IMR-90 (cell line): Measurements from ENCODE around the gene CATSPERE. TPM values are rescaled to one million over a fixed set of nuclear protein-coding genes. Genes with fewer than 3 reads are reported as not detected.
A peak's percentile ranks its signal among the peaks of the same experiment; 100 is the strongest.

Source experiments
- ATAC-seq: fragments of 200-7000 bp; cut with Tn5 transposase; 2 replicates; pipeline ENCODE4 v1.9.1; 2020; ENCODE audit warnings: low read depth, mild to moderate bottlenecking, moderate library complexity
- BruUV-seq: library from RNA; stranded (reverse); fragments of 400-500 nt; replicated peaks from 2 replicates; lab custom pipeline; 2021; lab: Mats Ljungman, UMichigan
- CTCF ChIA-PET: fragments of 300-600 bp; formaldehyde crosslinking; extraction: SDS; loops from one replicate; lab custom pipeline; 2021; ENCODE audit warnings: antibody characterized with exemption; lab: Yijun Ruan, JAX
- POLR2A ChIA-PET: fragments of 300-600 bp; sonication (Branson Sonifier 250); formaldehyde crosslinking; loops from one replicate; lab custom pipeline; 2022; ENCODE audit warnings: antibody characterized with exemption; ENCODE audit not compliant: unreplicated experiment; lab: Charles Lee
- DNase-seq: peaks from one replicate; pipeline ENCODE4 v3.0.0; 2013
- H2AFZ ChIP-seq: replicated peaks from 2 replicates; pipeline ENCODE3; 2013; ENCODE audit warnings: low read length, mild to moderate bottlenecking; ENCODE audit not compliant: poor library complexity
- H2AK5ac ChIP-seq: 2 replicates; pipeline ENCODE4 v1.6.1; 2013; ENCODE audit warnings: low read depth, low read length, inconsistent platforms
- H2AK9ac ChIP-seq: replicated peaks from 2 replicates; pipeline ENCODE3; 2013; ENCODE audit warnings: mild to moderate bottlenecking, low read depth, low read length, moderate library complexity; ENCODE audit not compliant: poor library complexity
- H2BK120ac ChIP-seq: 2 replicates; pipeline ENCODE4 v1.6.1; 2013; ENCODE audit warnings: low read depth, low read length, inconsistent platforms
- H2BK15ac ChIP-seq: 3 replicates; pipeline ENCODE4 v1.6.1; 2013; ENCODE audit warnings: low read depth, low read length, inconsistent platforms
- H2BK20ac ChIP-seq: 2 replicates; pipeline ENCODE4 v1.6.1; 2013; ENCODE audit warnings: low read depth, mild to moderate bottlenecking, inconsistent platforms, low read length, moderate library complexity
- H2BK5ac ChIP-seq: 2 replicates; pipeline ENCODE4 v1.6.1; 2013; ENCODE audit warnings: mild to moderate bottlenecking, low read depth, low read length, inconsistent platforms; ENCODE audit not compliant: poor library complexity, severe bottlenecking
- H3K14ac ChIP-seq: replicated peaks from 2 replicates; pipeline ENCODE4 v1.6.1; 2013; ENCODE audit warnings: low read depth, low read length, inconsistent platforms
- H3K18ac ChIP-seq: 2 replicates; pipeline ENCODE4 v1.6.1; 2013; ENCODE audit warnings: low read depth, low read length, control low read depth
- H3K23ac ChIP-seq: 2 replicates; pipeline ENCODE4 v1.6.1; 2013; ENCODE audit warnings: low read depth, low read length, inconsistent platforms
- H3K27ac ChIP-seq: 2 replicates; pipeline ENCODE4 v1.5.1; 2013; ENCODE audit warnings: mild to moderate bottlenecking, control low read depth, low read length; ENCODE audit not compliant: insufficient read depth
- H3K27me3 ChIP-seq: 2 replicates; pipeline ENCODE4 v1.6.1; 2013; ENCODE audit warnings: low read length; ENCODE audit not compliant: control insufficient read depth, insufficient read depth
- H3K36me3 ChIP-seq: 2 replicates; pipeline ENCODE4 v1.6.1; 2013; ENCODE audit warnings: low read length, mixed read lengths; ENCODE audit not compliant: control insufficient read depth, insufficient read depth
- H3K4ac ChIP-seq: 2 replicates; pipeline ENCODE4 v1.6.1; 2013; ENCODE audit warnings: low read depth, low read length, inconsistent platforms
- H3K4me1 ChIP-seq: 2 replicates; pipeline ENCODE4 v1.6.1; 2013; ENCODE audit warnings: low read length, mixed read lengths; ENCODE audit not compliant: control insufficient read depth, insufficient read depth
- H3K4me2 ChIP-seq: 2 replicates; pipeline ENCODE4 v1.6.1; 2013; ENCODE audit warnings: low read depth, mild to moderate bottlenecking, control low read depth, low read length, moderate library complexity
- H3K4me3 ChIP-seq: 2 replicates; pipeline ENCODE4 v1.5.1; 2013; ENCODE audit warnings: low read depth, mild to moderate bottlenecking, control low read depth, low read length, moderate library complexity; ENCODE audit not compliant: insufficient read depth
- H3K56ac ChIP-seq: 2 replicates; pipeline ENCODE4 v1.6.1; 2013; ENCODE audit warnings: low read length, inconsistent platforms; ENCODE audit not compliant: insufficient read depth; ENCODE audit errors: extremely low read depth
- H3K79me1 ChIP-seq, 2 experiments: 2 replicates each; pipeline ENCODE4 v1.6.1; 2013; ENCODE audit warnings: low read length in 2 of 2, inconsistent platforms in 1 of 2, low read depth in 1 of 2
- H3K9ac ChIP-seq: 2 replicates; pipeline ENCODE4 v1.6.1; 2013; ENCODE audit warnings: low read depth, low read length, control low read depth
- H3K9me1 ChIP-seq: 2 replicates; pipeline ENCODE4 v1.6.1; 2013; ENCODE audit warnings: low read length, inconsistent platforms; ENCODE audit not compliant: insufficient read depth
- H3K9me3 ChIP-seq: 2 replicates; pipeline ENCODE4 v1.6.1; 2013; ENCODE audit warnings: low read length; ENCODE audit not compliant: control insufficient read depth, insufficient read depth
- H4K20me1 ChIP-seq: 2 replicates; pipeline ENCODE4 v1.6.1; 2013; ENCODE audit warnings: low read length, inconsistent platforms; ENCODE audit not compliant: insufficient read depth
- H4K5ac ChIP-seq: 2 replicates; pipeline ENCODE4 v1.6.1; 2013; ENCODE audit warnings: mild to moderate bottlenecking, low read depth, low read length, control low read depth
- H4K8ac ChIP-seq, 2 experiments: 2 replicates each; pipeline ENCODE4 v1.6.1; 2013; ENCODE audit warnings: low read depth in 2 of 2, low read length in 2 of 2, control low read depth in 1 of 2, inconsistent platforms in 1 of 2
- H4K91ac ChIP-seq: 2 replicates; pipeline ENCODE4 v1.6.1; 2013; ENCODE audit warnings: low read depth, low read length, inconsistent platforms; ENCODE audit not compliant: insufficient read depth
- BHLHE40 ChIP-seq: fragments of 150-350 bp; IDR thresholded peaks from 2 replicates; pipeline ENCODE4 v1.6.1; 2016; ENCODE audit warnings: mild to moderate bottlenecking, low read depth, low read length
- CHD1 ChIP-seq: IDR thresholded peaks from 2 replicates; pipeline ENCODE4 v1.6.1; 2012; ENCODE audit warnings: low read depth, low read length, improper control_type of control experiment
- FOS ChIP-seq: fragments of 150-350 bp; IDR thresholded peaks from 2 replicates; pipeline ENCODE4 v1.6.1; 2016; ENCODE audit warnings: low read depth, low read length
- MAFK ChIP-seq: IDR thresholded peaks from 2 replicates; pipeline ENCODE4 v1.6.1; 2012; ENCODE audit warnings: low read depth, low read length, improper control_type of control experiment
- MAZ ChIP-seq: IDR thresholded peaks from 2 replicates; pipeline ENCODE4 v1.6.1; 2012; ENCODE audit warnings: low read depth, mild to moderate bottlenecking, low read length, improper control_type of control experiment, moderate library complexity, borderline replicate concordance
- MXI1 ChIP-seq: IDR thresholded peaks from 2 replicates; pipeline ENCODE4 v1.6.1; 2012; ENCODE audit warnings: low read depth, mild to moderate bottlenecking, low read length, moderate library complexity, borderline replicate concordance
- NFE2L2 ChIP-seq: fragments of 150-350 bp; IDR thresholded peaks from 2 replicates; pipeline ENCODE4 v1.6.1; 2016; ENCODE audit warnings: low read depth, mild to moderate bottlenecking, low read length
- POLR2A ChIP-seq: IDR thresholded peaks from 2 replicates; pipeline ENCODE4 v1.6.1; 2012; ENCODE audit warnings: mild to moderate bottlenecking, low read depth, low read length
- RAD21 ChIP-seq: IDR thresholded peaks from 2 replicates; pipeline ENCODE4 v1.6.1; 2012; ENCODE audit warnings: low read length, improper control_type of control experiment
- RCOR1 ChIP-seq: IDR thresholded peaks from 2 replicates; pipeline ENCODE4 v1.6.1; 2012; ENCODE audit warnings: mild to moderate bottlenecking, low read length, improper control_type of control experiment; ENCODE audit not compliant: insufficient replicate concordance
- RFX5 ChIP-seq: IDR thresholded peaks from 2 replicates; pipeline ENCODE4 v1.8.0; 2012; ENCODE audit warnings: low read depth, mild to moderate bottlenecking, low read length, moderate library complexity
- SMC3 ChIP-seq: fragments of 150-350 bp; IDR thresholded peaks from 2 replicates; pipeline ENCODE4 v1.6.1; 2016; ENCODE audit warnings: low read depth, mild to moderate bottlenecking, antibody characterized with exemption, low read length, moderate library complexity
- WGBS, 2 experiments: methylation state at CpG; one replicate each; pipeline versions ENCODE4 v1.1.5 to v1.1.7; 2013; ENCODE audit warnings: missing lambda C conversion rate in 2 of 2; ENCODE audit not compliant: insufficient read length in 1 of 2; ENCODE audit errors: extremely low coverage in 2 of 2; 5-methylcytosine and 5-hydroxymethylcytosine counted together
- dilution Hi-C: fragments of 300-500 bp; cut with HindIII; formaldehyde crosslinking; loops from one replicate; pipeline ENCODE4 v1.14.3; 2018; ENCODE audit warnings: low sequenced_read_pairs; ENCODE audit not compliant: unreplicated experiment
- in situ Hi-C: fragments of 300-500 bp; cut with MboI; formaldehyde crosslinking; loops from 3 replicates; pipeline ENCODE4 v1.14.3; 2019; ENCODE audit warnings: low sequenced_read_pairs, inconsistent platforms, mixed read lengths
- intact Hi-C: fragments of 100-400 bp; cut with micrococcal nuclease; formaldehyde crosslinking; loops from 2 replicates; pipeline ENCODE4 v1.10.0; 2022
- polyA plus RNA-seq, 3 experiments: library from polyadenylated mRNA; depleted of rRNA; stranded (reverse); fragments of >200 nt; gene quantifications; 2 replicates each; pipeline ENCODE4 v1.2.3, GENCODE V29; 2012; ENCODE audit warnings: low replicate concordance in 1 of 3
- total RNA-seq: library from RNA; depleted of rRNA; stranded (reverse); fragments of >200 nt; gene quantifications from 2 replicates; pipeline ENCODE4 v1.2.3, GENCODE V29; 2012
- TF ChIP-seq, protein P1 (sequence below): fragments of 150-350 bp; IDR thresholded peaks from 2 replicates; pipeline ENCODE4 v1.6.1; 2017; ENCODE audit warnings: mild to moderate bottlenecking, antibody characterized with exemption, low read length, low read depth
- TF ChIP-seq, protein P2 (sequence below): fragments of 150-350 bp; IDR thresholded peaks from 2 replicates; pipeline ENCODE4 v1.6.1; 2016; ENCODE audit warnings: low read depth, mild to moderate bottlenecking, low read length, moderate library complexity, borderline replicate concordance

CATSPERE gene
- total and polyA plus RNA-seq, 2 of the 4 experiments (the other 2 are of a cell fraction): 0.07 to 0.18 TPM

DNA sequence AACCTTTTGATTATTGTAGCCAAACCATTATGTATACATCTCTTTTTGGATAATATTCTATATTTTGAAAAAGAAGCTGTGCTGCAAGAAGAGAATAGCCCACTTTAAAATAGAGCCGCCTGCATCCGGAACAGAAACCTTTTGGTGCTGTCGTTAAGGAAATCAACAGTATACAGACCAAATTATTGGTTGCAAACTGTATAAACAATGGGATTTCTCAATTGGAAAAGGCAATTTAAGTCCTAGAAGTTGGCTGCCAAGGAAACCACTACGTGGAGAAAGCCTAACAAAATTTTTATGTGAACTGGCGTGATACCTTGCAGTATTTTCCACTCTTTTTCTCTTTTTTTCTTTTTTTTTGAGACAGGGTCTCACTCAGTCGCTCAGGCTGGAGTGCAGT is 217.6 kb downstream of the CATSPERE start:
- dilution Hi-C loops (no loop called here), in situ Hi-C loops (no loop called here), intact Hi-C loops (no loop called here)
- no peak overlapping the region for H3K18ac ChIP-seq
- ATAC-seq (no peak), DNase-seq (peak; percentile 8)
- no peak overlapping the region for H4K5ac ChIP-seq
- H3K4me3 ChIP-seq: no peak overlapping the region
- H2AFZ ChIP-seq: no peak overlapping the region
- H3K9me3 ChIP-seq: no peaks in the 10 kb centered on the region
- H3K23ac ChIP-seq: no peak overlapping the region
- H3K36me3 ChIP-seq: peaks cover 1% of the 10 kb centered on the region; the same call in 1 of the 2 replicates
- H4K91ac ChIP-seq: no peak overlapping the region
- H3K79me1 ChIP-seq: peaks cover 34 to 43% of the 10 kb centered on the region in 2 experiments
- 0 out of 2 replicates have a peak, but pooled peaks cover 6% of the 10 kb centered on the region for H3K9me1 ChIP-seq
- BruUV-seq: no TSS peak
- no peak overlapping the region for H3K27ac ChIP-seq
- CTCF ChIA-PET: no interaction called here
- H3K9ac ChIP-seq: no peak overlapping the region
- H2AK5ac ChIP-seq: no peak overlapping the region
- POLR2A ChIA-PET: no interaction called here
- H3K27me3 ChIP-seq: no peaks in the 10 kb centered on the region
- no peak overlapping the region for H2BK120ac ChIP-seq
- TF ChIP-seq NFE2L2: no peak
- no peak for TF ChIP-seq RFX5
- TF ChIP-seq, protein P1, sequence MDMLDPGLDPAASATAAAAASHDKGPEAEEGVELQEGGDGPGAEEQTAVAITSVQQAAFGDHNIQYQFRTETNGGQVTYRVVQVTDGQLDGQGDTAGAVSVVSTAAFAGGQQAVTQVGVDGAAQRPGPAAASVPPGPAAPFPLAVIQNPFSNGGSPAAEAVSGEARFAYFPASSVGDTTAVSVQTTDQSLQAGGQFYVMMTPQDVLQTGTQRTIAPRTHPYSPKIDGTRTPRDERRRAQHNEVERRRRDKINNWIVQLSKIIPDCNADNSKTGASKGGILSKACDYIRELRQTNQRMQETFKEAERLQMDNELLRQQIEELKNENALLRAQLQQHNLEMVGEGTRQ: no peak
- no peak for TF ChIP-seq RAD21
- no peak for TF ChIP-seq CHD1
- TF ChIP-seq POLR2A: no peak
- TF ChIP-seq FOS: no peak
- TF ChIP-seq RCOR1: no peak
- no peak for TF ChIP-seq MAFK
- TF ChIP-seq MXI1: no peak
- no peak for TF ChIP-seq SMC3
- no peak for TF ChIP-seq MAZ
- TF ChIP-seq BHLHE40: no peak
- TF ChIP-seq, protein P2, sequence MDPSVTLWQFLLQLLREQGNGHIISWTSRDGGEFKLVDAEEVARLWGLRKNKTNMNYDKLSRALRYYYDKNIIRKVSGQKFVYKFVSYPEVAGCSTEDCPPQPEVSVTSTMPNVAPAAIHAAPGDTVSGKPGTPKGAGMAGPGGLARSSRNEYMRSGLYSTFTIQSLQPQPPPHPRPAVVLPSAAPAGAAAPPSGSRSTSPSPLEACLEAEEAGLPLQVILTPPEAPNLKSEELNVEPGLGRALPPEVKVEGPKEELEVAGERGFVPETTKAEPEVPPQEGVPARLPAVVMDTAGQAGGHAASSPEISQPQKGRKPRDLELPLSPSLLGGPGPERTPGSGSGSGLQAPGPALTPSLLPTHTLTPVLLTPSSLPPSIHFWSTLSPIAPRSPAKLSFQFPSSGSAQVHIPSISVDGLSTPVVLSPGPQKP: no peak
- no peaks in the 10 kb centered on the region; the same call in none of the 2 replicates for H3K4me1 ChIP-seq
- no peak overlapping the region for H3K14ac ChIP-seq
- no peak overlapping the region for H3K4ac ChIP-seq
- H2BK20ac ChIP-seq: no peak overlapping the region
- no peak overlapping the region for H4K8ac ChIP-seq
- no peak overlapping the region for H3K56ac ChIP-seq
- no peak overlapping the region for H2AK9ac ChIP-seq
- no CpG with 5 or more reads among the region's 6 CpGs for WGBS, 2 experiments
- H4K20me1 ChIP-seq: peaks cover 3% of the 10 kb centered on the region
- H3K4me2 ChIP-seq: no peak overlapping the region; the same call in 1 of the 2 replicates
- no peak overlapping the region for H2BK5ac ChIP-seq
- no peak overlapping the region for H2BK15ac ChIP-seq
